ENCODE measurements around the gene YRDC.

GRCh38 chr1:37850352-37850955 is 42.4 kb upstream of the YRDC start:
- TF ChIP-seq, protein P1, sequence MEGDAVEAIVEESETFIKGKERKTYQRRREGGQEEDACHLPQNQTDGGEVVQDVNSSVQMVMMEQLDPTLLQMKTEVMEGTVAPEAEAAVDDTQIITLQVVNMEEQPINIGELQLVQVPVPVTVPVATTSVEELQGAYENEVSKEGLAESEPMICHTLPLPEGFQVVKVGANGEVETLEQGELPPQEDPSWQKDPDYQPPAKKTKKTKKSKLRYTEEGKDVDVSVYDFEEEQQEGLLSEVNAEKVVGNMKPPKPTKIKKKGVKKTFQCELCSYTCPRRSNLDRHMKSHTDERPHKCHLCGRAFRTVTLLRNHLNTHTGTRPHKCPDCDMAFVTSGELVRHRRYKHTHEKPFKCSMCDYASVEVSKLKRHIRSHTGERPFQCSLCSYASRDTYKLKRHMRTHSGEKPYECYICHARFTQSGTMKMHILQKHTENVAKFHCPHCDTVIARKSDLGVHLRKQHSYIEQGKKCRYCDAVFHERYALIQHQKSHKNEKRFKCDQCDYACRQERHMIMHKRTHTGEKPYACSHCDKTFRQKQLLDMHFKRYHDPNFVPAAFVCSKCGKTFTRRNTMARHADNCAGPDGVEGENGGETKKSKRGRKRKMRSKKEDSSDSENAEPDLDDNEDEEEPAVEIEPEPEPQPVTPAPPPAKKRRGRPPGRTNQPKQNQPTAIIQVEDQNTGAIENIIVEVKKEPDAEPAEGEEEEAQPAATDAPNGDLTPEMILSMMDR (IDR thresholded peaks at IDR 0.05) = no peak
- no peak for TF ChIP-seq NR1H2 (CRISPR knock-in tag; IDR thresholded peaks at IDR 0.05)
- TF ChIP-seq AFF4 (CRISPR knock-in tag; IDR thresholded peaks at IDR 0.05; ENCODE audit: borderline replicate concordance) = no peak
- TF ChIP-seq, protein P2, sequence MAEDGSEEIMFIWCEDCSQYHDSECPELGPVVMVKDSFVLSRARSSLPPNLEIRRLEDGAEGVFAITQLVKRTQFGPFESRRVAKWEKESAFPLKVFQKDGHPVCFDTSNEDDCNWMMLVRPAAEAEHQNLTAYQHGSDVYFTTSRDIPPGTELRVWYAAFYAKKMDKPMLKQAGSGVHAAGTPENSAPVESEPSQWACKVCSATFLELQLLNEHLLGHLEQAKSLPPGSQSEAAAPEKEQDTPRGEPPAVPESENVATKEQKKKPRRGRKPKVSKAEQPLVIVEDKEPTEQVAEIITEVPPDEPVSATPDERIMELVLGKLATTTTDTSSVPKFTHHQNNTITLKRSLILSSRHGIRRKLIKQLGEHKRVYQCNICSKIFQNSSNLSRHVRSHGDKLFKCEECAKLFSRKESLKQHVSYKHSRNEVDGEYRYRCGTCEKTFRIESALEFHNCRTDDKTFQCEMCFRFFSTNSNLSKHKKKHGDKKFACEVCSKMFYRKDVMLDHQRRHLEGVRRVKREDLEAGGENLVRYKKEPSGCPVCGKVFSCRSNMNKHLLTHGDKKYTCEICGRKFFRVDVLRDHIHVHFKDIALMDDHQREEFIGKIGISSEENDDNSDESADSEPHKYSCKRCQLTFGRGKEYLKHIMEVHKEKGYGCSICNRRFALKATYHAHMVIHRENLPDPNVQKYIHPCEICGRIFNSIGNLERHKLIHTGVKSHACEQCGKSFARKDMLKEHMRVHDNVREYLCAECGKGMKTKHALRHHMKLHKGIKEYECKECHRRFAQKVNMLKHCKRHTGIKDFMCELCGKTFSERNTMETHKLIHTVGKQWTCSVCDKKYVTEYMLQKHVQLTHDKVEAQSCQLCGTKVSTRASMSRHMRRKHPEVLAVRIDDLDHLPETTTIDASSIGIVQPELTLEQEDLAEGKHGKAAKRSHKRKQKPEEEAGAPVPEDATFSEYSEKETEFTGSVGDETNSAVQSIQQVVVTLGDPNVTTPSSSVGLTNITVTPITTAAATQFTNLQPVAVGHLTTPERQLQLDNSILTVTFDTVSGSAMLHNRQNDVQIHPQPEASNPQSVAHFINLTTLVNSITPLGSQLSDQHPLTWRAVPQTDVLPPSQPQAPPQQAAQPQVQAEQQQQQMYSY (CRISPR knock-in tag; IDR thresholded peaks at IDR 0.05) = no peak
